ENCODE results near the gene CASS4.

CASS4 gene

GRCh38 chr20:56483970-56484369 is 71.9 kb downstream of the CASS4 start:
- Histone ChIP-seq H3K27me3 (ENCODE audit: insufficient read depth, low read length, poor library complexity, severe bottlenecking) (no peaks in the 10 kb centered on the region), H3K36me3 (ENCODE audit: insufficient read depth, low read length) (peaks cover 76% of the 10 kb centered on the region; the same call in 1 of the 2 replicates), H4K20me1 (ENCODE audit: insufficient read depth, low read length, poor library complexity, severe bottlenecking) (peaks cover 4% of the 10 kb centered on the region)

GRCh38 chr20:56487216-56487615 is 75.2 kb downstream of the CASS4 start:
- Histone ChIP-seq H3K9me2 (replicated peaks; ENCODE audit: low read depth, low read length) (no peaks in the 10 kb centered on the region), H3K4me1 (ENCODE audit: insufficient read depth, low read length, poor library complexity, severe bottlenecking) (no peaks in the 10 kb centered on the region), H4K20me1 (ENCODE audit: insufficient read depth, low read length, poor library complexity, severe bottlenecking) (peaks cover 2% of the 10 kb centered on the region), H3F3A (ENCODE audit: low read depth) (no peaks in the 10 kb centered on the region), H3K4me3 (ENCODE audit: low read length, poor library complexity, severe bottlenecking) (no peak overlapping the region), H3K36me3 (ENCODE audit: insufficient read depth, low read length) (peaks cover 68% of the 10 kb centered on the region; the same call in 1 of the 2 replicates), H2AFZ (ENCODE audit: low read length) (no peak overlapping the region), H3K9me3 (ENCODE audit: insufficient read depth, low read depth, low read length) (no peaks in the 10 kb centered on the region), H3K27me3 (ENCODE audit: insufficient read depth, low read length, poor library complexity, severe bottlenecking) (no peaks in the 10 kb centered on the region), H3K9ac (ENCODE audit: low read depth, low read length, poor library complexity, severe bottlenecking) (no peak overlapping the region), H3K79me2 (ENCODE audit: insufficient read depth, low read length) (peaks cover 8% of the 10 kb centered on the region; the same call in 1 of the 2 replicates), H3K4me2 (ENCODE audit: low read depth, low read length, poor library complexity, severe bottlenecking) (no peak overlapping the region)
- TF ChIP-seq EZH2phosphoT487 (IDR thresholded peaks at IDR 0.05; ENCODE audit: borderline replicate concordance) (no peak), CTCF (conservative IDR thresholded peaks at IDR 0.05; ENCODE audit: low read length) (no peak)

More at GRCh38 chr20:56483970-56484369, 71.9 kb downstream of the CASS4 start:
- Histone ChIP-seq H3K9ac (ENCODE audit: low read depth, low read length, poor library complexity, severe bottlenecking) (no peak overlapping the region), H3K4me2 (ENCODE audit: low read depth, low read length, poor library complexity, severe bottlenecking) (no peak overlapping the region), H2AFZ (ENCODE audit: low read length) (no peak overlapping the region), H3K4me3 (ENCODE audit: low read length, poor library complexity, severe bottlenecking) (no peak overlapping the region), H3K4me1 (ENCODE audit: insufficient read depth, low read length, poor library complexity, severe bottlenecking) (no peaks in the 10 kb centered on the region), H3K9me3 (ENCODE audit: insufficient read depth, low read depth, low read length) (no peaks in the 10 kb centered on the region), H3F3A (ENCODE audit: low read depth) (no peaks in the 10 kb centered on the region), H3K9me2 (replicated peaks; ENCODE audit: low read depth, low read length) (no peaks in the 10 kb centered on the region), H3K79me2 (ENCODE audit: insufficient read depth, low read length) (0 out of 2 replicates have a peak, but pooled peaks cover 3% of the 10 kb centered on the region)
- TF ChIP-seq EZH2phosphoT487 (IDR thresholded peaks at IDR 0.05; ENCODE audit: borderline replicate concordance) (no peak), CTCF (conservative IDR thresholded peaks at IDR 0.05; ENCODE audit: low read length) (no peak)

- peaks cover 8% of the 10 kb centered on the region; the same call in 1 of the 2 replicates for H3K79me2 ChIP-seq (ENCODE audit: insufficient read depth, low read length)
- no peaks in the 10 kb centered on the region for H3K4me1 ChIP-seq (ENCODE audit: insufficient read depth, low read length, poor library complexity, severe bottlenecking)
- no peaks in the 10 kb centered on the region for H3K27me3 ChIP-seq (ENCODE audit: insufficient read depth, low read length, poor library complexity, severe bottlenecking)
- H3F3A ChIP-seq (ENCODE audit: low read depth) = no peaks in the 10 kb centered on the region
- no peak overlapping the region for H3K9ac ChIP-seq (ENCODE audit: low read depth, low read length, poor library complexity, severe bottlenecking)
- H4K20me1 ChIP-seq (ENCODE audit: insufficient read depth, low read length, poor library complexity, severe bottlenecking) = peaks cover 2% of the 10 kb centered on the region
- H3K4me3 ChIP-seq (ENCODE audit: low read length, poor library complexity, severe bottlenecking) = no peak overlapping the region
- no peaks in the 10 kb centered on the region for H3K9me2 ChIP-seq (replicated peaks; ENCODE audit: low read depth, low read length)
- H3K9me3 ChIP-seq (ENCODE audit: insufficient read depth, low read depth, low read length) = no peaks in the 10 kb centered on the region
- TF ChIP-seq EZH2phosphoT487 (IDR thresholded peaks at IDR 0.05; ENCODE audit: borderline replicate concordance) (no peak), CTCF (conservative IDR thresholded peaks at IDR 0.05; ENCODE audit: low read length) (no peak)
- no peak overlapping the region for H2AFZ ChIP-seq (ENCODE audit: low read length)
- H3K4me2 ChIP-seq (ENCODE audit: low read depth, low read length, poor library complexity, severe bottlenecking) = no peak overlapping the region
- peaks cover 64% of the 10 kb centered on the region; the same call in 1 of the 2 replicates for H3K36me3 ChIP-seq (ENCODE audit: insufficient read depth, low read length)
These were observed 76.5 kb downstream of the CASS4 start for GRCh38 chr20:56488566-56488965.
